Keratinocyte (primary cell): ENCODE data around the gene SMARCAL1.

Source experiments
- EZH2 ChIP-seq: IDR thresholded peaks from one replicate; pipeline ENCODE4 v1.6.1; 2012; ENCODE audit warnings: inconsistent platforms, mild to moderate bottlenecking, low read length, moderate library complexity
- TF ChIP-seq, protein P1 (sequence below), 3 experiments: IDR thresholded peaks in 1 of 3; conservative IDR thresholded peaks in 1 of 3; optimal IDR thresholded peaks in 1 of 3; 2 replicates in 2 of 3; 3 replicates in 1 of 3; pipeline versions ENCODE3 to v1.5.1; 2011; ENCODE audit warnings: low read length in 3 of 3, mild to moderate bottlenecking in 3 of 3, moderate library complexity in 2 of 3, control low read depth in 1 of 3, inconsistent platforms in 1 of 3; ENCODE audit not compliant: insufficient read depth in 2 of 3; ENCODE audit errors: extremely low read depth in 1 of 3

DNA sequence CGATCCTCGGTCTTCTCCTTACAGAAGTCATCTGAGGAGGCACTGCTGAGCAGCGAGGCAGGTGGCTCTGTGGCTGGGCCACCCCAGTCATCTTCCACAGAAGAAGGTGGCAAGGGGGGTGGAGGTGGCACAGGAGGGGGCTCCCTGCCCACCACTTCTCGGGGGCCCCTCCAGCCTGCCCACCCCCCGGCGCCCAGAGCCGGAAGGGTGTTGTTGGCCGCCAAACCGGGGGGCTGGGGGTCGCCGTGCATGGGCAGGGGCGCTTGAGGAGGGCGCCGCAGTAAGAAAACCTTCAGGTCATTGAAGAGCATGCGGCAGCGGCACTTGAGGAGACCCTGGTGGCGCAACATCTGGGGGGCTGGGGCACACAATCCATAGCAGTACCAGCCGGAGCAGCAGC, 42.5 kb upstream of the SMARCAL1 start:
- TF ChIP-seq, protein P1, sequence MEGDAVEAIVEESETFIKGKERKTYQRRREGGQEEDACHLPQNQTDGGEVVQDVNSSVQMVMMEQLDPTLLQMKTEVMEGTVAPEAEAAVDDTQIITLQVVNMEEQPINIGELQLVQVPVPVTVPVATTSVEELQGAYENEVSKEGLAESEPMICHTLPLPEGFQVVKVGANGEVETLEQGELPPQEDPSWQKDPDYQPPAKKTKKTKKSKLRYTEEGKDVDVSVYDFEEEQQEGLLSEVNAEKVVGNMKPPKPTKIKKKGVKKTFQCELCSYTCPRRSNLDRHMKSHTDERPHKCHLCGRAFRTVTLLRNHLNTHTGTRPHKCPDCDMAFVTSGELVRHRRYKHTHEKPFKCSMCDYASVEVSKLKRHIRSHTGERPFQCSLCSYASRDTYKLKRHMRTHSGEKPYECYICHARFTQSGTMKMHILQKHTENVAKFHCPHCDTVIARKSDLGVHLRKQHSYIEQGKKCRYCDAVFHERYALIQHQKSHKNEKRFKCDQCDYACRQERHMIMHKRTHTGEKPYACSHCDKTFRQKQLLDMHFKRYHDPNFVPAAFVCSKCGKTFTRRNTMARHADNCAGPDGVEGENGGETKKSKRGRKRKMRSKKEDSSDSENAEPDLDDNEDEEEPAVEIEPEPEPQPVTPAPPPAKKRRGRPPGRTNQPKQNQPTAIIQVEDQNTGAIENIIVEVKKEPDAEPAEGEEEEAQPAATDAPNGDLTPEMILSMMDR (optimal IDR thresholded peaks at IDR 0.05 in 1 of 3, IDR thresholded peaks at IDR 0.05 in 1 of 3, conservative IDR thresholded peaks at IDR 0.05 in 1 of 3; ENCODE audit: extremely low read depth in 1 of 3, insufficient read depth in 2 of 3, low read length in 3 of 3), result no peak
- no peak for TF ChIP-seq EZH2
